Stimulated activated CD8-positive, alpha-beta memory T cell treated with anti-CD3 and anti-CD28 coated beads, Interleukin-12 subunit alpha, Interleukin-12 subunit beta, amount 100 ng/mL, for 24 hours (primary cell): ENCODE results near the gene IPP.
"Not testable (repeated sequence)": the region's sequence is repeated elsewhere in the genome, so short reads cannot be mapped to it uniquely, and the experiment has no call there.

ENCODE experiments used
- DNase-seq: peaks from one replicate; pipeline ENCODE4 v3.0.0-alpha.2; 2020; ENCODE audit errors: extremely low read depth

Gene IPP

DNA sequence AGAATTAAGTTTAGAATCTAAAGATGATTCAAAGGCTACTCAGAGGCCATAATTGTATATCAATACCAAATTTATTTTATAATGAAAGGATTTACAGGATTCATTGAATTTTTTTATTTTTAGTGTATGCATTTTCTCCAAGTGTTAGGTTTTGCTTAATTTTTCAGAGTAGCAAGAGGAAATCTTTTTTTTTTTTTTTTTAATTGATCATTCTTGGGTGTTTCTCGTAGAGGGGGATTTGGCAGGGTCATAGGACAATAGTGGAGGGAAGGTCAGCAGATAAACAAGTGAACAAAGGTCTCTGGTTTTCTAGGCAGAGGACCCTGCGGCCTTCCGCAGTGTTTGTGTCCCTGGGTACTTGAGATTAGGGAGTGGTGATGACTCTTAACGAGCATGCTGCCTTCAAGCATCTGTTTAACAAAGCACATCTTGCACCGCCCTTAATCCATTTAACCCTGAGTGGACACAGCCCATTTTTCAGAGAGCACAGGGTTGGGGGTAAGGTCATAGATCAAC, 10.8 kb downstream of the IPP start:
- DNase-seq, result not testable (repeated sequence)

DNA sequence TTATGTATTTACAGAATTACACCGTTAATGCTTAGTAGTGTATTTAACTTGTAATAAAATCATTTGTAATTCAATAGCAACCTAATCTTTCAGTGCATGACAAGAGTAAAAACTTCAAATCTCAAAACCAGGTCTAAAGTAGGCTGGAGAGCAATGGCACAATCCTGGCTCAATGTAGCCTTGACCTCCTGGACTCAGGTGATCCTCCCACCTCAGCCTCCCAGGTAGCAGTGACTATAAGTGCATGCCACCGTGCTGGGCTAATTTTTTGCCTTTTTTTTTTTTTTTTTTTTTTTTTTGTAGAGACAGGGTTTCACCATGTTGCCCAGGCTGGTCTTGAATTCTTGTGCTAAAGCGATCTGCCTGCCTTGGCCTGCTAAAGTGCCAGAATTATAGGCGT, 11.3 kb downstream of the IPP start:
- DNase-seq, result no peak

DNA sequence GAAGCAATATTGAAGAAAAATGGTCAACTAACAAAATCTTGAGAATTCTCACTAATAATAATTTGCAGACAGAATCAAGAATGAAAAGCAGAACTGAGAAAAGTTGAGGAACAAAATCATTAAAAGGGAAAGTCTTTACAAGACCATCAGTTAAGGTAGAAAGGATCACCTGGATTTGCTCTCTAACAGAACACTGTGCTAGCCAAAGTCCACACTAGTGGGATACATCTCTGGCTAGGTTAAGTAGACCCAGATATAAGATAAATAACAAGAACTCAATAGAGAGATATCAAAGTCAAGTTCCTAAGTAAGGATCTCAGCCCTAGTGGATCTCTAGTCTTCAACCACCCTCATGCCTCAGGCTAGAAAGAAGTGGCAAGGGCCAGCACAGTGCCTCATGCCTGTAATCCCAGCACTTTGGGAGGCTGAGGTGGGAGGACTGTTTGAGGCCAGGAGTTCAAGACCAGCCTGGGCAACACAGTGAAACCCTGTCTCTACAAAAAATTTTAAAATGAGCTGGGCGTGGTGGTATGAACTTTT, 19.6 kb downstream of the IPP start:
- no peak for DNase-seq

DNA sequence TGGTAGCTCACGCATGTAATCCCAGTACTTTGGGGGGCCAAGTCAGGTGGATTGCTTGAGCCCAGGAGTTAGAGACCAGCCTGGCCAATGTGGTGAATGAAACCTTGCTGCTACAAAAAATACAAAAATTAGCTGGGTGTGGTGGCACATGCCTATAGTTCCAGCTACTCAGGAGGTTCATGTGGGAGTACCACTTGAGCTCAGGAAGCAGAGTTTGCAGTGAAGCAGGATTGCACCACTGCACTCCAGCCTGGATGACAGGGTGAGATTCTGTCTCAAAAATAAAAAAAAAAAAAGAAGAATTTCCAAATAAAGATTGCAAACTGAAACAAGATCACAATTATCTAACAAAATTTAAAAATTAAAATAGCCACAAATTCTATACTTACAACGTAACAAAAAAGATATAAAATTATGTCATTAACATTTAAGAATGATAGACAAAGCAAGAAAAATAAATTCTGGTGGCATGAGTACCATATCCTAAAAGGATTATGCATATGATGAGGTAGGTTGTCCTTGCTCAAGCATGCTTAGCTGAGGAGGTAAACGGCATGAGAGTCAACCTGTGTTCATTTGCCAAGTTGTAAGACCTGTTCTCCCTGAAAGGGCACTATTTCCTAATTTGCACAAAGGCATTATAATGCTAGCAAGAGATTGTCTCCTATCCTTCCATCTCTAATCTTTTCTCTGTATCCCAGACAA, 20.2 kb downstream of the IPP start:
- no peak for DNase-seq

DNA sequence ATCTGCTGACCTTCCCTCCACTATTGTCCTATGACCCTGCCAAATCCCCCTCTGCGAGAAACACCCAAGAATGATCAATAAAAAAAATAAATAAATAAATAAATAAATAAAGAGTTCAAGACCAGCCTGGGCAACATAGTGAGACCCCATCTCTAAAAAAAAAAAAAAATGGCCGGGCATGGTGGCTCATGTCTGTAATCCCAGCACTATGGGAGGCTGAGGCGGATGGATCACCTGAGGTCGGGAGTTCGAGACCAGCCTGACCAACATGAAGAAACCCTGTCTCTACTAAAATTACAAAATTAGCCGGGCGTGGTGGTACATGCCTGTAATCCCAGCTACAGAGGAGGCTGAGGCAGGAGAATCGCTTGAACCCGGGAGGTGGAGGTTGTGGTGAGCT, 24.4 kb downstream of the IPP start:
- not testable (repeated sequence) for DNase-seq

DNA sequence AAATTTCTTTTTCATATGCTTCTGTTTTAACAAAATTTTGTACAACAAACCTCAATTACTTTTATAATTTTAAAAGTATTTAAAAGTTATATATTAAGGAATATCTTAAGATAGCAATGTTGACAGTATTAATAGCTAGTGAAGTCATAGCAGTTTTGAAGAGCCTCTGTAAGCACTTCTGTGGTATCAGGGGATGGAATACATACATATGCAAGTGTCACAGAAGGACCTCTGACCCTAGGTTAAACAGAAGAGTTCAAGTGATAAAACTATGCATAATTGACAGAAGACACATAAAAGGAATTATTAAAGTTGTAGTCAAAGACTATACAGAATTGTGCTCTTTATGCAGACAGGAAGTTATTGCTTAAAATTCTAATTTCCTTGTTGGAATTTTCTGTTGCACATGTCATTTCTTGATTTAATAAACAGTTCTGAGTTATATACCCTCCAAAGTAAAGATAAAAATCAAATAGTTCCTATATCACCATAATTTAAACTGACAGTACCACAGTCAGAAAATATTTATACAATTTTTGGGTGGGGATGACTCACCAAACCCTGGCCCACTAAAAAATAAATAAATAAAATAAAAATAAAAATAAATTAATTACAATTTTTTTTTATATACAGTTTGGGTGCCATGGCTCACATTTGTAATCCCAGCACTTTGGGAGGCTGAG, 27.1 kb downstream of the IPP start:
- no peak for DNase-seq

DNA sequence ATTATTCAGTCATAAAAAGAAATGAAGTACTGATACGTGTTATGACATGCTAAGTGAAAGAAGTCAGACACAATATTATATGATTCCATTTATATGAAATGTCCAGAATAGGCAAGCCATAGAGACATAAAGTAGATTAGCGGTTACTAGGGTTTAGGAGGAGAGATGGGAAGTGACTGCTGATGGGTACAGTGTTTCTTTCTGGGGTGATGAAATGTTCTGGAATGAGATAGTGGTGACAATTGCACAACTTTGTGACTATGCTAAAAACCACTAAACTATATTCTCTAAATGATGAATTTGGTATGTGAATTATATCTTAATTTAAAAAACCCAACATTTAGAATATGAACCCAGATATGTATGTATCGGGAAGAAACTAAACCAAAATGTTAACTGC, 27.6 kb downstream of the IPP start:
- no peak for DNase-seq

DNA sequence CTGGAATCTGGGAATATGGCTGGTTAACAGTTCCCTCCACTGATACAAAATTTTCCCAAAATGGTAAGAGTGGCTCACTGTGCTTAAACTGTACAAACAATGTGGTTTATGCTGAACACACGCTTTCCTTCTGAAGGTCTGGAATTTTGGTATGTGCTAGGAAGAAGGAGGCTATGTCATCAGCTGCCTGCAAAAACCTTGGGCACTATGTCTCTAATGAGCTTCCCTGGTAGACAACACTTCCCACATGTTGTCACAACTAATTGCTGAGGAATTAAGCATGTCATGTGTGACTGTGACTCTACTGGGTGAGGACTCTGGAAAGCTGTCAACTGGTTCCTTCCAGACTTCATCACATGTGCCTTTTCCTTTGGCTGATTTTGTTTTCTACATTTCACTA, 29.2 kb downstream of the IPP start:
- no peak for DNase-seq

DNA sequence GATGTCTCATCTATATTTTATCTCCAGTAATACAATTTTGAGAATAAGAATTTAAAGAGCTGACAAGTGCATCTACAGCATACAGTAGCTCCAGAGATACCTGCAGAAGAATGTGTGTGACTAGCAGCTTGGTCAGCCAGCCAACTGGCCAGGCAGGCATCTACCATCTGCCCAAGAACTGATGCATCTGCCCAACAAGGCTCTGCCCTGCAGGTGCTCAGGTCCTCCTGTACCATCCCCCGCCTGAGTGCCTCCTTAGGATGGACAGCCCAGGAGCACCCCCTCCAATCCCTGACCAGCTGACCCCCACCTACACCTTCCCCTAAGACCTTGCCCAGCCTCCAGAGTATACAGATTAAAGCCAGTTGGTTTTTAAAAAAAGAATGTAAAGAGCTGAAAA, 32.2 kb downstream of the IPP start:
- no peak for DNase-seq

DNA sequence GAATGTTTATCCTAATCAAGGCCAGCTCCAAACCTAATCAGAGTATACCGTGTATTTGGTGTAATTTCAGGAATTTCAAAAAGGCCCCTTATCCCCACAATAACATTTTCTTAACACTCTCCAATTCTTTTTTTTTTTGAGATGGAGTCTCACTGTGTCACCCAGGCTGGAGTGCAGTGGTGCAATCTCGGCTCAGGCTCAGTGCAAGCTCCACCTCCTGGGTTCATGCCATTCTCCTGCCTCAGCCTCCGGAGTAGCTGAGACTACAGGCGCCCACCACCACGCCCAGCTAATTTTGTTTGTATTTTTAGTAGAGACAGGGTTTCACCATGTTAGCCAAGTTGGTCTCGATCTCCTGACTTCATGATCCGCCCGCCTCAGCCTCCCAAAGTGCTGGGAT, 33.1 kb downstream of the IPP start:
- DNase-seq, result not testable (repeated sequence)

DNA sequence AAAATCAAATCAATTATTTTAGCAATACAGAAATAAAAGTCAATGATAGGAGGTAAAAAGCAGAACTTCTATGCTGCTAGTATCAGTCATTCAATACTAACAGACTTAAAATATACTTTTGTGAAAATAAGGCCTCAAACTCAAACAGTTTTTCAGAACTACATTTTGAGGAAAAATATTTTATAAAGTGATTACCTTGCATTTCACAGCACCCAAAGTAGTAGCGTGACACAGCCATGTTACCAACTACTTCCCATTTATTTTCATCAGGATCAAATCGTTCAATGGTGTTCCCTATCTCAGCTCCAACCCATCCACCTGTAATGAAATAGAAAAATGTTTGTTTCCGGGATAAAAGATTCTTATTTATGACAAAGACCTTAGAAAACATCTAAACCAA, 33.8 kb downstream of the IPP start:
- no peak for DNase-seq

DNA sequence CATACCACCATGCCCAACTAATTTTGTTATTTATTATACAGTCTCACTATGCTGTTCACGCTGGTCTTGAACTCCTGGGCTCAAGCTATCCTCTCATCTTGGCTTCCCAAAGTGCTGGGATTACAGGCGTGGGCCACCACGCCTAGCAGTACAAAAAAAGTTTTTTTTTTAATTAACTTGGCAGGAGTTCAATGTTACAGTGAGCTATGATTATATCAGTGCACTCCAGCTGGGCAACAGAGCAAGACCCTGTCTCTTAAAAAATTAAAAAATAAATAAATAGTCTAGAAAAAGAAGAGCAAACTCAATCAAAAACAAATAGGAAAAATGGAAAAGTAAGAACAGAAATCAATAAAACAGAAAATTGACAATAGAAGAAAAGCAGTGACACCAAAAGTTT, 36.7 kb downstream of the IPP start:
- DNase-seq, result no peak

DNA sequence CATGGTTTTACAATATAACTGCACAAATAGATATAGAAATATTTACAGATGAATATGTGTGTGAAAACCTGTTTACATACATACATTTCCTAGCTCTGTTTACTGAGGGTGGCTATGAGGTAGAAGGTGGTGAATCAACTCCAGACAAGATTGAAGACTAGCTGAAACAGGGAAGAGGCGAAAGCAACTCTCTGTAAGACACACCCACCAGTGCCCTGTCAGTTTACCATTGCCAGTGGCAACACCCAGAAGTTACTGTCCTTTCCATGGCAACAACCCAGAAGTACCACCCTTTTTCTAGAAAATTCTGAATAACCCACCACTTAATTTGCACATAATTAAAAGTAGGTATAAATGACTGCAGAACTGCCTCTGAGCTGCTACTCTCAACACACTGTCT, 45.8 kb downstream of the IPP start:
- DNase-seq, result no peak

DNA sequence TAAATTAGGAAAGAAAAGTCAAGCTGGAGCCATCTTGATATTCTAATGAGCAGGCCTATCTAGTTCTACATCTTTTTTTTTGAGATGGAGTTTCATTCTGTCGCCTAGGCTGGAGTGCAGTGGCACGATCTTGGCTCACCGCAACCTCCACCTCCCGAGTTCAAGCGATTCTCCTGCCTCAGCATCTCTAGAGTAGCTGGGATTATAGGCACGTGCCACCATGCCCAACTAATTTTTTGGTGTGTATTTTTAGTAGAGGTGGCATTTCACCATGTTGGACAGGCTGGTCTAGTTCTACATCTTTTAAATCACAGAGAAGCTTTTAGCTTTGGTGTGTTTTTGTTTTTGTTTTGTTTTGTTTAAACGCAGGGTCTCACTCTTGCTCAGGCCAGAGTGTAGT, 55.6 kb downstream of the IPP start:
- DNase-seq, result no peak

DNA sequence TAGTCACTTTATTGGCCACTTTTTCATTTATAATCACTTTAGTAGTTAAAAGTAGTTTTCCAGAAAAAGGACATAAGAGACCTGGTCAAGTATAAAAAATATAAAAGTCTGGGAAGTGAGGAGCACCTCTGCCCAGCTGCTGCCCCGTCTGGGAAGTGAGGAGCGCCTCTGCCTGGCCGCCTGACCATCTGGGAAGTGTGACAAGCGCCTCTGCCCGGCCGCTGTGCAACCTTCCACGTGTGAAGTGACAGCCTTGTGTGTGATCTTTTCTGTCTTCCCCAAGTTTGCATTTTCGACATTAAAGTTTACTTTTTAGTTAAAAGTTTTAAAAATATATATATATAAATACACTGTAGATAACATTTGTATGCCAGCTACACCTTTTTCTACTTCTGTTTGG, 56.6 kb downstream of the IPP start:
- DNase-seq, result not testable (repeated sequence)

DNA sequence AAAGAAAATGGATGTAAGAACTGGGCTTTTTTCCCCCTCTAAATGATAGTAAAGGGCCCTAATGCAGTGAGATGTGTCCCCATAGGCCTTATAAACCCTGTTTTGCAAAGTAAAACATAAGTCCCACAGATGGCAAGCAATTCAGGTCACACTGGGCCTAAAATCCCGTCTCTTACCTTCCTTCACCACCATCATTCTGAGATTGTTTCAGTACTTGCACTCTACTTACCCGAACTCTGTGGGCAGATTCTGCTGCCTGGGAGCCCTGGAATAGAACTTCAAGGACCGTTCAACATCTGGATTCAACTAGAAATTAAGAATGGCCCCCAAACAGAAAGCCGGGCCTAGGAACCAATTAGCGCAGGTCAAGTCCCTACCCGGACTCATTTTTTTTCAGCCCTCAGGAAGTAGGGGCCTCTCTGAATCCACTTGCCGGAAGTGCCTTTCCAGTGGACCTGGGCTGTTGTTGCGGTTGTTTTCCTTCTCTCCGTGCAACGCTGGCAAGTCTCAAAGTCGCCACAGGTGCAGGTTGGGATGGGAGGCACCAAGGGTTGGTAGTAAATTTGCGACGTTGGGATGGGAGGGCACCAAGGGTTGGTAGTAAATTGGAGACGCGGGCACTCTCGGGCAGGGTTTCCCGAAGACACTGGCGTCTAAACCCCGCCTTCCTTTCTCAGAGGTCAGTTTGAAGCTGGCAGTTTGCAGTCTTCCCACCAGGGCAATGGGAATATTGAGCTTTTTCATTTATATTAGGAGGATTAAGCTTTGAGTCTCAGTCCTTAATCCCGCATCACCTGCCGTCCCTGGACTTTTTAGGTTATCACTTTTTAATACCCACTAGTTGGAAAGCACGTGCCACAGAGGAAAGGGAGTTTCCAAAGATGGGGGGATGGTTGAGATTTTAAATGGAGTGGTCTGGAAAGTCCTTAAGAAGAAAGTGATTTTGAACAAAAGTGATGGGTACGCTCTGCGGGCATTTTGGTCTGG, 62.4 kb downstream of the IPP start, which contains the start of gene TMEM69:
Gene TMEM69, plus strand, starts transcription at position 428 of the 987 bp plus-strand sequence. CDS start 2,888 bp downstream, outside the sequence.
- no peak for DNase-seq

DNA sequence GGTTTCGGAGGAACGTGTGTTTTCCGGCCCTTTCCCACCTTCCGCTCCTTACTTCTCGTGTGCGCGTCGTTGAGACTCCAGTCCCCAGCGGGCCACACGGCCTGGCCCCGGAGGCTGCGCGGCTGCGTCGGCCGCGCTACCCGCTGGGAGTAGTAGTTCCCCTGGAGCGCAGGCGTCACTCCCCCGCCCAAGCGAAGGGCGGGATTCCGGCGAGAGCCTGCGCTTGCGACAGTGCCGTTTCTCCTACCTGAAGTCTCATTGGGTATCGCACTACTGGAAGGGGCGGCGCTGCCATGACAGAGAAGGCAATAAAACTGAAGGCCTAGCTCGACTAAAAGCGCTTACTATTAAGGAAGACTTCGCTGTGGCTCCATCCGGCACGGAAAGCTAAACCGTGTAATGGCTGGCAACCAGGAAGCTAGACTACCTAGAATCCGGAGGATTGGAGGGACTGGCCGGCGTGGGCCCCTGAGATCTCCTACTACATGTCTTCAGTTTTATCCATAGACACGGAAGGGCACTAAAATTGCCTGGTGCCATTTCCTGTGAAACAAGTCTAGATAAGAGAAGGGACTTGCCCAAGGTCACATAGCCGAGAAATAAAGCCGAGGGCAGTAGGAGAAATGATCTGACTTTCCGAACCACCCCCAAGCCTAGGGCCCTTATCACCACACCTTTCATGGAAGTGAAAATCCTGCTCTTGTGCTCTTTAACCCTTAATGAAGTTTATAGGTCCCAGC, 63.3 kb downstream of the IPP start:
- peak; percentile 88 for DNase-seq

DNA sequence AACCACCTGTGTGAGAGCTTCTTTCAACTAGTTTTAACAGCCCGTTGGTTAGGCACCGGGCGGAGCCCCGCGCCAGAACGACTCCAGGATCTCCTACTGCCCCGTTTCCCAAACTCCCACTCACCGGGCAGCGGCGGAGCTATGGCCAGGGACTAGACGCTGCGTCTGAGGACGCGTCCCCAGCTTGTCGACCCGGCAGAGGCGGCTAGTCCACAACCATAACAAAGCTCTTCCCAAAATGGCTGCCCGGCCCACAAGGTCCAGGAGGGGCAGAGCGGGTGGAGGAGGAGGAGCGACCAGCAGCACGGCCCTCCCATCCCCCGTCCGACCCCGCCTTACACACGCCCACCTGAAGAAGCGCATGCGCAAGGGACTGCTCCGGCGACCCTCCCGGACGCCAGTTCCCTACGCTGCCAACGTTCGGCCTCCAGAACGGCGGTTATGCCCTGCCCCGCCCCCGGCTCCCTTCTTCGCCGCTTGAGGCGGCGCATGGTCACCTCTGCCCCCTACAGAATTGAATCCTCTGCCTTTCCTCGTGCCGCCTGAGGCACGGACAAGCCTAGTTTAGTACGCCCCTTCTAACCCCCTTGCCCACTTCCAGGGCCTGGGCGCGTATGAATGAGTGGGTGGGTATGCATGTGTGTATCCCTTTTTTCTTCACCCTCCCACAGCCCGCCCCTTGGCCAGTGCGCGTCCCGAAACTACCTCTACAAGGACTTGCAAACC, 64.0 kb downstream of the IPP start, which contains the start of gene GPBP1L1:
Gene GPBP1L1, minus strand, starts transcription at position 246 of the 726 bp plus-strand sequence. CDS start 27,446 bp downstream, outside the sequence.
- DNase-seq, result peak; percentile 96

DNA sequence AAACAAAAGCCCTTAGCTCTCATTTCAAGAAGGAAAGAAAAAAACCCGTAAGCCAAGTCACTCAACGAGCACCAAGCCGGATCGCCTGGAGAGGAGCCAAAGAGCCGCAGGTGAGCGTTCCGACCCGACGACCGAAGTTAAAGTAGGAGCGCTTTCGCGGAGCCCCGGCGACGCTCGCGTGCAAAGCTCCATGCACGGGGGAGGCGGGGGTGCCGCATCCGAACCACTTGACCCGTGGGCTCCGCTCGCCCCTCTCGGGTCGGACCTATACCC, 64.5 kb downstream of the IPP start:
- no peak for DNase-seq

DNA sequence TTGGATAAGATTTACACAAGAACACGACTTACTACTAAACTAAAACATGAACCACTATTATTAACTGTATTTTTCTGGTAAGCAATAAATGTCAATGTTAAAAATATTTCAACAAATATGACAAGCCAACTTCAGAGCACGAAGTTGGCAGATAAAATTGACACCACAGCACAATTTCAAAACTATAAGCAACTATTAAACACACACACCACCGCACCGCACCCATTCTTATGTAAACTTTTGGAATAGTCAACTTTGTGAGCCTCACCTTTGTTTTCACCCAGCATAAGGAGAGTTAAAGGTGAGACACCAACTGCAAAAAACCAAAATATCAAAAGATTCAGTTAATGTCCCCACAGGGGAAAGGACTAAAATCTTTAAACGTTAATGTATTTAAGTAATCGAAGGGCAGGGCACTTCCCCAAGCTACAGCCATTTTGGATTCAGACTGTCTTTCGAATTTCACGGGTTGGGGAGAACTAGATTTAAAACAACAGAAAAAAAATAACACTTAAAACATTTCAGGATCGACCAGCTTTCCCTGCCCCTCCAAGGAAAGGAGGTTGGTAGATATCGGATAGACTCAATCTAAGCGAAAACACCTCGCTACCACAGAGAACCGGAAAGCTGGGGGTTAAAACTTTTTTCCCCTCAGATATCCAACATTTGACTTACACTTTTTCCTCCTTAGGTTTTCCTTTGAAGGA, 65.0 kb downstream of the IPP start:
- DNase-seq, result no peak
